Non-pigmented ciliary epithelial cell (primary cell): ENCODE measurements around the gene OR11L1.

Experiments used
- DNase-seq: peaks from one replicate; pipeline ENCODE4 v3.0.0-alpha.2; 2010; ENCODE audit warnings: low read depth

Gene OR11L1

GRCh38 chr1:247841796-247842195 is at the start of gene OR11L1:
Gene OR11L1, minus strand, starts transcription at chr1:247841896. Its CDS starts 0 bp downstream, at chr1:247841896.
- DNase-seq, result no peak

GRCh38 chr1:247884797-247885413 is 43.2 kb upstream of the OR11L1 start:
- no peak for DNase-seq

- no peak for DNase-seq
Observed at GRCh38 chr1:247883346-247883745, 41.6 kb upstream of the OR11L1 start.

GRCh38 chr1:247865416-247865815 is 23.7 kb upstream of the OR11L1 start:
- DNase-seq, result no peak

- DNase-seq, result no peak
Observed at GRCh38 chr1:247864644-247865043, 22.9 kb upstream of the OR11L1 start.

- DNase-seq, result no peak
Observed at GRCh38 chr1:247862756-247863155, 21.1 kb upstream of the OR11L1 start.

GRCh38 chr1:247857985-247858619 is 16.4 kb upstream of the OR11L1 start:
- DNase-seq, result no peak

- no peak for DNase-seq
Observed at GRCh38 chr1:247857069-247857984, 15.6 kb upstream of the OR11L1 start, which contains the start of gene TRIM58. Gene TRIM58, plus strand, starts transcription at chr1:247857187. Its CDS starts 60 bp downstream, at chr1:247857247.

GRCh38 chr1:247855911-247856310 is 14.2 kb upstream of the OR11L1 start:
- DNase-seq, result no peak

GRCh38 chr1:247854899-247855545 is 13.3 kb upstream of the OR11L1 start:
- no peak for DNase-seq

- DNase-seq, result no peak
Observed at GRCh38 chr1:247849616-247850015, 7.9 kb upstream of the OR11L1 start.

- no peak for DNase-seq
Observed at GRCh38 chr1:247848346-247848745, 6.7 kb upstream of the OR11L1 start.

GRCh38 chr1:247845693-247846017 is 4.0 kb upstream of the OR11L1 start:
- DNase-seq, result no peak

- DNase-seq, result no peak
Observed at GRCh38 chr1:247845011-247845692, 3.5 kb upstream of the OR11L1 start.

GRCh38 chr1:247843411-247843810 is 1.7 kb upstream of the OR11L1 start:
- no peak for DNase-seq

GRCh38 chr1:247840818-247841217 is 878 bp downstream of the OR11L1 start:
- no peak for DNase-seq

- no peak for DNase-seq
Observed at GRCh38 chr1:247833601-247834000, 8.1 kb downstream of the OR11L1 start.

GRCh38 chr1:247829656-247830055 is 12.0 kb downstream of the OR11L1 start:
- no peak for DNase-seq

- DNase-seq, result no peak
Observed at GRCh38 chr1:247825362-247825761, 16.3 kb downstream of the OR11L1 start.

GRCh38 chr1:247824023-247824422 is 17.7 kb downstream of the OR11L1 start, which contains the start of gene OR14A16:
Gene OR14A16, minus strand, starts transcription at chr1:247824119. Its CDS starts 8,390 bp downstream, at chr1:247815729.
- DNase-seq, result no peak

GRCh38 chr1:247822060-247822459 is 19.6 kb downstream of the OR11L1 start:
- no peak for DNase-seq

- no peak for DNase-seq
Observed at GRCh38 chr1:247812637-247813036, 29.1 kb downstream of the OR11L1 start.
